GM21723 (cell line): ENCODE results near the gene RXFP4.
A peak's percentile ranks its signal among the peaks of the same experiment; 100 is the strongest.

ENCODE experiments used
- ATAC-seq: cut with Tn5 transposase; IDR thresholded peaks from one replicate; pipeline ENCODE4 v1.9.1; 2021; ENCODE audit warnings: mild to moderate bottlenecking, moderate library complexity; ENCODE audit not compliant: unreplicated experiment

Gene RXFP4

GRCh38 chr1:155957411-155957915, 16.0 kb downstream of the RXFP4 start:
- no peak for ATAC-seq

- ATAC-seq: no peak
Observed at GRCh38 chr1:155960081-155960745, 18.8 kb downstream of the RXFP4 start.

- ATAC-seq: no peak
Observed at GRCh38 chr1:155961937-155962336, 20.5 kb downstream of the RXFP4 start.

GRCh38 chr1:155962599-155963211, 21.3 kb downstream of the RXFP4 start:
- no peak for ATAC-seq

GRCh38 chr1:155964193-155964592, 22.8 kb downstream of the RXFP4 start:
- no peak for ATAC-seq

GRCh38 chr1:155966135-155966534, 24.7 kb downstream of the RXFP4 start:
- no peak for ATAC-seq

GRCh38 chr1:155966750-155967149, 25.3 kb downstream of the RXFP4 start:
- ATAC-seq: no peak

- no peak for ATAC-seq
Observed at GRCh38 chr1:155967341-155968050, 26.1 kb downstream of the RXFP4 start.

GRCh38 chr1:155968051-155968400, 26.6 kb downstream of the RXFP4 start:
- ATAC-seq: no peak

- no peak for ATAC-seq
Observed at GRCh38 chr1:155968670-155969069, 27.2 kb downstream of the RXFP4 start.

GRCh38 chr1:155969377-155969791, 27.9 kb downstream of the RXFP4 start:
- ATAC-seq: no peak

- ATAC-seq: peak; percentile 70
Observed at GRCh38 chr1:155970531-155971167, 29.2 kb downstream of the RXFP4 start.

- no peak for ATAC-seq
Observed at GRCh38 chr1:155971910-155972809, 30.7 kb downstream of the RXFP4 start.

- no peak for ATAC-seq
Observed at GRCh38 chr1:155973723-155974122, 32.3 kb downstream of the RXFP4 start.

- no peak for ATAC-seq
Observed at GRCh38 chr1:155974208-155975115, 33.0 kb downstream of the RXFP4 start.

GRCh38 chr1:155975375-155976061, 34.1 kb downstream of the RXFP4 start:
- no peak for ATAC-seq

- no peak for ATAC-seq
Observed at GRCh38 chr1:155976062-155976912, 34.8 kb downstream of the RXFP4 start.
